GM12891 (cell line): ENCODE measurements around the gene COL18A1.
A peak's percentile ranks its signal among the peaks of the same experiment; 100 is the strongest.

ENCODE experiments used
- DNase-seq: peaks from one replicate; pipeline ENCODE4 v3.0.0; 2011; ENCODE audit warnings: low spot score; ENCODE audit not compliant: insufficient read length
- FAIRE-seq: peaks from 2 replicates; lab custom pipeline; 2011; peaks lifted over from hg19 to GRCh38; lab: Jason Lieb, UNC
- PAX5 ChIP-seq: IDR thresholded peaks from 2 replicates; pipeline ENCODE4 v1.6.1; 2011; ENCODE audit warnings: low read length, moderate library complexity, mild to moderate bottlenecking; ENCODE audit not compliant: insufficient read depth, severe bottlenecking
- POLR2A ChIP-seq: IDR thresholded peaks from 2 replicates; pipeline ENCODE4 v1.6.1; 2011; ENCODE audit warnings: low read depth, low read length, control low read depth
- POLR2AphosphoS5 ChIP-seq: IDR thresholded peaks from 2 replicates; pipeline ENCODE4 v1.6.1; 2011; ENCODE audit warnings: low read depth, low read length, control low read depth
- POU2F2 ChIP-seq: IDR thresholded peaks from 2 replicates; pipeline ENCODE4 v1.6.1; 2011; ENCODE audit warnings: low read depth, mild to moderate bottlenecking, control low read depth, low read length, moderate library complexity
- SPI1 ChIP-seq: IDR thresholded peaks from 2 replicates; pipeline ENCODE4 v1.6.1; 2011; ENCODE audit warnings: low read depth, low read length, control low read depth
- TAF1 ChIP-seq: IDR thresholded peaks from 2 replicates; pipeline ENCODE4 v1.6.1; 2011; ENCODE audit warnings: low read depth, low read length, control low read depth

The COL18A1 gene

DNA sequence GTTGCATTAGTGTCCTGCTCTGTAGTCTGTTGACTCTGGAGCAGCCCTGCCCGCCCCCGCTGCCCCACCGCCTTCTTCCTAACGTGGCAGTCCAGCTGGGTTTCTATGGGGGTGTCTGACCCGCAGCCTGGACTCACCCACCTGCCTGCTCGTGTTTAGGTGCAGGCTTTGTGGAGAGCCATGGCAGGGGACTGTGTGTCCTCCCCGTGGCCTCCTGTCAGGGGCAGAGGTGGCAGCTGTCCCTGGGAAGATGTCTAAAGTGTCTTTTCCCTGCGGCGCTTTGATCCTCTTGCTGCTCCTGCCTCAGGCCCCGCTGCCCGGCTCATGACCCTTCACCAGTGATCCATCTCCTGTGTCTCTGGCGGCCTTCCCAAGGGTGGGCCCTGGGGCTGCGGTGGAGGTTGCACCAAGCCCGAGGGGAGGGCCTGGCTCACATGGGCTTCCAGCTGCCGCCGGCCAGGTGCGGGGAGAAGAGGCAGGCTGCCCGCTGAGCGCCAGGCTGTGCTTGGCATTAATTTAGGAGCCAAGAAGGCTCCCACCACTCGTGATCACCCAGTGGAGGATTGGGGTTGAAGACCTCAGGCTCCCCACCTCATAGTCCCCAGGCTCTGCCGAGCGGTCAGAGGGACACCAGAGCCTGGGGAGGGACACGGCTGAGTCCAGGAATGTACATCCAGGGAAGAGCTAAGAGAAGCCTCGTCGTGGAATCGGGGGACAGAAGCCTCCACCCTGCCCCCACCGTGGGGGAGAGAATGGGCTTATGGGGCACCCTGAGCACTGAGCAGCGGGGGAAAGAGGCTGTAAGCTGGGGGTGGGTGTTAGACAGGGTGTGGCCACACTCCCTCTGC is 44.1 kb downstream of the COL18A1 start:
- FAIRE-seq: no peak
- DNase-seq: no peak

DNA sequence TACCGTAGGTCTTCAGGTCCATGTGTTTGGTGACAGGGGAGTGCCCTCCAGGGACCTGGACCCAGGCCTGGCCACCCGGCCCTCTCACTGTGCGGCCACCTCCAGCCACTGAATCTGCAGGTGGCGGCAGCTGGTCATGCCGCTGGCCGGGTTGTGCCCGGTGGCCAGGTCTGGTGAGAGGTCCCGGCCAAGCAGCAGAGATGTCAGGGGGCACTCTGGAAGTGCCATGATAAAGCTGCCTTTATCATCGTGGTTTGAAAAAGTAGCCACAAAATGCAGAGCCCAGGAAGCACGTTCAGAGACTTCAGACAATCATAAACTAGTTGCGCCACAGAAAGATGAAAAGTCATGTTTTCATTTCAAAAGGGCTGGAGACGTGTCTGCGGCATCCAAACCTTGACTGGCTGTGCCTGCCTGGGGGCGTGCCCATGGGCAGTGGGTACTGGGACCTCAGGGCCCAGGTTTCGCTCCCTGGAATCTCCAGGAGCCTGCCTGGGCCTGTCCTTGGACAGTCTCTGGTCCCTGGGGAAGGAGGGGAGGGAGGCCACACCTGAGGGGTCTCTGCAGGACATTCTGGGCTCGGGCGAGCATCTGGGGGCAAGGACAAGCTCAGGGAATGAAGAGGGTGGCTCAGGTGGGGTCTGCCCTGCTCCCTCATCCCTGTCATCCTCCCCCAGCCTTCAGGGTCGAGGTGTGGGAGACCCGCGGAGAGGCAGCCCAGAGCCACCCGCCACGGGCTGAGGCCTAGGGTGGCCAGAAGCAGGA is 44.9 kb downstream of the COL18A1 start:
- no peak for TF ChIP-seq PAX5
- no peak for FAIRE-seq
- DNase-seq: no peak

More for the DNA sequence above, 44.1 kb downstream of the COL18A1 start:
- TF ChIP-seq PAX5: no peak
- no peak for TF ChIP-seq TAF1
- no peak for TF ChIP-seq POLR2AphosphoS5
- TF ChIP-seq POU2F2: no peak

DNA sequence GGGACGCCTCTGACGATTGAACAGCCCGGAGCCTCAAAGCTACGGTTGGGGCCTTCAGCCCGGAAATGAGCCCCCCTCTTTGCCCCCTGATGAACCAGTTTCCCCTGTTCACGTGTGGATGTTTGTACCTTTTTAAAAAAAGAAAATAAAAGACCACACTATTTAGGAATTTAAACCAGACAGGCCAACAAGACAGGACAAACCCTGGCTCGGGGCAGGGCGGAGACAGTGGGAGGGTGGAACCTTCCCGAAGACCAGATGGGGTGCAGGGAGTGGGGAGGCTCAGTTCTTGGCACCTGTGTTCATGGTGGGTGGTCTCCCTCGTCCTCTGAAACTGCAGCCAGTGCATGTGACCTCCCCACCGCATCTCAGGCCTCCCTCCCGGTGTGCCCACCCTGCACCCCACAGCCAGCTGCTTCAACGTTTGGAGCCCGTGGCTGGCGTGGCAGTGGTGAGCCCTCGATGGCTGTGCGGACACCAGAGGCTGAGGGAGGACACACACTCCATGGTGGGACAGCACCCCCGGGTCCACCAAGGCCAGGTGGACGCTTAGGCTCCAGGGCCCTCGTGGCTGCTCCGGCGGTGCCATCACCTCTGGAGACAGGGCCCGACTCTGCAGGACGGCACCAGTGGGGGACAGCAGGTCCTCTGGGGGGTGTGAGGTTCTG is 45.6 kb downstream of the COL18A1 start:
- FAIRE-seq (no peak), DNase-seq (no peak)
- TF ChIP-seq PAX5: no peak
- TF ChIP-seq POLR2A: no peak
- TF ChIP-seq POLR2AphosphoS5: no peak
- TF ChIP-seq TAF1: no peak
- TF ChIP-seq SPI1: no peak
- no peak for TF ChIP-seq POU2F2

DNA sequence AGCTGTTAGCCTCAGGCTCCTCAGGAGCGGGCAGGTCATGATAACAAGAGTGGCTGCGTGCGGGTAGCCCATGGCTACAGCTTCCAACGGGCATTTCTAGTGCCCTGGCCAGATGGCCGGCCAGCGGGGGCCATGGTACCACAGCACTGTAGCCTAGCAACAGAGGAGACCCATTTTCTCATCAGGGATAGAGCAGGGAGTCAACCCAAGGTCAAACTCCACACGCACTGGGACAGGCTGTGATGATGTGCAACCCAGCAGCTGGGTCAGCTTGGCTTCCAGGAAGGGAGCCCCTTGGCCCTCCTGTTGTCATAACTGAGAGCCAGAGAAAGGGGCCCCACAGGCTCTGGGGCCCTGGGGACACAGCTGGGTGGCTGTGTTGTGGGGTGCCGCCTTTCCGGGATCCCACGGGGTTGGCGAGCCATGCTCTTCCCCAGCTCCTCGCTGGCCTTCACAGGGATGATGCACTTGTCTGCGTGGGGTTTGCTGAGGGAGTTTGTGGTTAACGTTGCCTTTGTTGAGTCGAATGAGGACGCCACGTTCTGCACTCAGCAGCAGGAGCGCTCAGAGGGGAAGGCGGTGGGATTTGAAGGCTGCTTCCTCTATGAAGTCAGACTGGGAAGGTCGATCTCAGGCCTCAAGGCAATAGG is 46.3 kb downstream of the COL18A1 start:
- DNase-seq: no peak
- TF ChIP-seq TAF1 (no peak), PAX5 (no peak), POLR2AphosphoS5 (no peak), POU2F2 (no peak)
- no peak for FAIRE-seq

DNA sequence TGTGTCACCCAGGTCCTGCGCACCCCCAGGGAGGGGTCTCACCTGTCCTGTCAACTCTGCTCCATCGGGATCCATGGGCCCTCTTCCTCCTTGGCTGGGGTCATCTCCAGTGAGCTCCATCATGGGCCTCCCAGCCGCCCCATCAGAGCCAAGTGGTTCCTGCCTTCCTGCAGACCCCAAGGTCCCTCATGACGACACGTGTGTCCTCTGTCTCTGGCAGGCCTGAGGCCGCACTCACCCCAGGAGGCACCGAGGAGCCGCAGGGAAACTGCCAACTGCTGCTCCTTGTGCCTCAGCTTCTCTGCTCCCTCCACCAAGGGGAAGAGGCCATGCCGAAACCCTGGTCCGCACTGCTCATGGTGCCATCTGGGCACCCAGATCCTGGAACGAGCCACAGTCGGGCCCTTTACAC is 46.8 kb downstream of the COL18A1 start:
- no peak for TF ChIP-seq PAX5
- no peak for TF ChIP-seq POLR2A
- TF ChIP-seq POU2F2: no peak
- no peak for TF ChIP-seq POLR2AphosphoS5
- no peak for TF ChIP-seq TAF1
- no peak for TF ChIP-seq SPI1
- no peak for DNase-seq
- no peak for FAIRE-seq

DNA sequence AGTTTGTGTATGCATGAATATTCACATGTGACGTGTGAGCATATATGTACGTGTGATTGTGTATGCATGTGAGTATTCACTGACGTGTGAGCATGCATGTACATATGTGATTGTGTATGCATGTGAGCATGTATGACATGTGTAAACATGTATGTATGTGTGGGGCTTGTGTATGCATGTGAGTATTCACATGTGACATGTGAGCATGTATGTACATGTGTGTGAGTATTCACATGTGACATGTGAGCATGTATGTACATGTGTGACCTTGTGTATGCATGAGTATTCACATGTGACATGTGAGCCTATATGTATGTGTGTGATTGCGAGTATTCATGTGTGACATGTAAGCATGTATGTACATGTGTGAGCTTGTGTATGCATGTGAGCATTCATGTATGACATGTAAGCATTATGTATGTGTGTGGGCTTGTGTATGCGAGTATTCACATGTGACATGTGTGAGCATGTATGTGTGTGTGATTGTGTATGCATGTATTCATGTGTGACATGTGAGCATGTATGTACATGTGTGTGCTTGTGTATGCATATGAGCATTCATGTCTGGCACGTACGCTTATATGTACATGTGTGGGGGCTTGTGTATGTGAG is 47.8 kb downstream of the COL18A1 start:
- TF ChIP-seq POU2F2 (no peak; the same call in 1 of the 2 replicates), TAF1 (no peak), SPI1 (no peak), POLR2A (no peak), PAX5 (no peak), POLR2AphosphoS5 (no peak)
- DNase-seq: no peak
- peak; percentile 79 for FAIRE-seq

DNA sequence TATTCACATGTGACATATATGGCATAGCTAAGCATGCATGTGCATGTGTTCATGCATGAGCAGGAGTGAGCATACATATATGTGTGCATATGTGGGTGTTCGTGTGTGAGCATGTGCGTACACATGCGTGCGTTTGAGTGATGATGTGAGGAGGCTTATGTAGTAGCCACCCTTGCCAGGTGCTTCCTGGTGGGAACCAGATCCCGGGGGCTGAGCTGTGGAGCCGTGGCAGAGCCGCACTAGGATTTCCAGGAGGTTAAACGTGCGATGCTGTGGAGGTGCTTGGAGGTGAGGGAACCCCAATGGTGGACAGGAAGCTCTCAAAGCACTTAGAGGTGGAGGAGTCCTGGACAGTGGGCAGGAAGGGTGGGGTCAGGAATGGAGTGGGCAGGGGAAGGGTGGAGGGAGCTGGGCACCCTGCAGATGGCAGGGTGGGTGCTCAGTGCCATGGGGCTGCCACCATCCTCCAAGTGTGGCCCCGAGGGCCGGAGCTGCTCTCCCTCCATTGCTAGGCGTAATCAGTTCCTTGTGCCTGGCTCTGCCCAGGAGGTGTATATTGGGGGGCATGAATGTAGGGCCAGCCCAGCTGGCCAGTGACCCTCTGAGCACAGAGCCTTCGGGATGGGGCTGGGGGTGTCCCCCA is 48.5 kb downstream of the COL18A1 start:
- TF ChIP-seq POU2F2: no peak
- no peak for TF ChIP-seq POLR2AphosphoS5
- no peak for TF ChIP-seq SPI1
- TF ChIP-seq POLR2A: no peak
- TF ChIP-seq TAF1: no peak
- no peak for TF ChIP-seq PAX5
- DNase-seq: no peak
- no peak for FAIRE-seq

DNA sequence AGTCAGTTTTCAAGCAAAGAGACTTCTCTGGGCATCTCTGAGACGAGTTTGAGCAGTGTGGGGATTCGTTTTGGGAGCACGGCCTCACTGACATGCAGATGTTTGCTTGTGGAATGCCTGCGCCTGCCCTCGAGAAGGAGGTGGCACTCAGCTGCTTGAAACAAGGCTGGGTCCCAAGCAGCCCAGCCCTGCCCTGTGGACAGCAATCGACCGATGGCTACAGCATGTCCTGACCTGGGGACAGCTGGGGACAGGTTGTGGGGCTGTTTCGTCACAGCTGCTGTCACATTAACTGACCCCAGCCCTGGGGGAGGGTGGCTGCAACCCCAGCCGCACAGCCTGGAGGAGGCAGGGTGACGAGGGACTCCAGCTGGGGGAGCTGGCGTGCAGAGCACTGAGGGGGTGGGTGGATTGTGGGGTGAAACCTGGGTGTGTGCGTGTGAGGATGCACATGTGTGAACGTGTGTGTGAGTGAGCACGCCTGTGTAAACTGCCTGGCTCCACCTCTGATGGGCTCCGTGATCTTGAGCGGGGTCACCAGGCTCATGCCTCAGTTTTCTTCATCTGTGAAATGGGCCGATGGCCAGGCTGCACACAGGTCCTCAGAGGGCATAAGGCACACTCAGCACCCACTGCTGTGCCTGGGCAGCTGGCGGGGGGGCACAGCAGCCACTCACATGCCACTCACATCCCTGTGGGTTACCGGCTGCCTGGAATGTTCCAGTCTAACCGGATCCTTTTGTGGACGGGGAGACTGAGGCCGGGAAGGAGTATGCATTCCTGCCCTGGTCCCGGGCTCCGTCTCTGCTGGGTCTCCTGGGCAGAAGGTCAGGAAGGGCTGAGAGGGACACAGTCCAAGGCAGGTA is 49.3 kb downstream of the COL18A1 start:
- DNase-seq (no peak), FAIRE-seq (no peak)
- TF ChIP-seq TAF1: no peak
- TF ChIP-seq POLR2A: no peak
